Liver (tissue), 9 donors: ENCODE results near the gene MYO3B. TPM values are rescaled to one million over a fixed set of nuclear protein-coding genes. Genes with fewer than 3 reads are reported as not detected.
A peak's percentile ranks its signal among the peaks of the same experiment; 100 is the strongest.

ENCODE experiments used
- DNase-seq: peaks from one replicate; pipeline ENCODE4 v3.0.0-alpha.2; 2017; ENCODE audit warnings: low spot score
- H3K27ac ChIP-seq, 2 donors: one replicate each; pipeline ENCODE4 v1.7.0; 2013; ENCODE audit warnings: inconsistent platforms in 2 of 2, low read length in 2 of 2, control low read depth in 1 of 2, low read depth in 1 of 2, mild to moderate bottlenecking in 1 of 2
- H3K27me3 ChIP-seq, 4 donors: one replicate each; pipeline versions ENCODE4 v1.6.1 to v1.7.0; 2013; ENCODE audit warnings: low read length in 3 of 4, inconsistent platforms in 1 of 4, mild to moderate bottlenecking in 1 of 4, moderate library complexity in 1 of 4; ENCODE audit not compliant: control insufficient read depth in 4 of 4, insufficient read depth in 4 of 4
- H3K36me3 ChIP-seq, 4 donors: one replicate each; pipeline versions ENCODE4 v1.6.1 to v1.7.0; 2013; ENCODE audit warnings: low read length in 3 of 4, mild to moderate bottlenecking in 3 of 4, low read depth in 1 of 4, moderate library complexity in 1 of 4; ENCODE audit not compliant: control insufficient read depth in 4 of 4, insufficient read depth in 3 of 4
- H3K4me1 ChIP-seq, 4 donors: one replicate each; pipeline versions ENCODE4 v1.6.1 to v1.7.0; 2013; ENCODE audit warnings: low read length in 3 of 4, mild to moderate bottlenecking in 3 of 4, moderate library complexity in 1 of 4; ENCODE audit not compliant: control insufficient read depth in 4 of 4, insufficient read depth in 4 of 4
- H3K4me3 ChIP-seq, 3 donors: one replicate each; pipeline versions ENCODE4 v1.6.1 to v1.7.0; 2013; ENCODE audit warnings: low read length in 3 of 3, control low read depth in 1 of 3, low read depth in 1 of 3, mild to moderate bottlenecking in 1 of 3
- H3K9ac ChIP-seq, 2 donors: one replicate each; pipeline ENCODE4 v1.7.0; 2013; ENCODE audit warnings: low read length in 2 of 2, mild to moderate bottlenecking in 2 of 2, moderate library complexity in 2 of 2, control low read depth in 1 of 2, low read depth in 1 of 2
- H3K9me3 ChIP-seq, 4 donors: one replicate each; pipeline versions ENCODE4 v1.6.1 to v1.7.0; 2013; ENCODE audit warnings: low read length in 3 of 4; ENCODE audit not compliant: control insufficient read depth in 4 of 4
- CTCF ChIP-seq: fragments of 150-350 bp; IDR thresholded peaks from 2 replicates; pipeline ENCODE4 v1.5.1; 2017; ENCODE audit warnings: improper control_type of control experiment, low read depth, low read length; ENCODE audit not compliant: missing input control
- FOXA2 ChIP-seq: IDR thresholded peaks from 2 replicates; pipeline ENCODE4 v1.6.1; 2016; ENCODE audit warnings: antibody characterized with exemption
- GABPA ChIP-seq, 2 donors: IDR thresholded peaks in 1 of 2; conservative IDR thresholded peaks in 1 of 2; 2 replicates each; pipeline ENCODE4 v1.6.1; 2016; ENCODE audit warnings: antibody characterized with exemption in 2 of 2, mild to moderate bottlenecking in 1 of 2, moderate library complexity in 1 of 2
- HNF4A ChIP-seq, 2 donors: conservative IDR thresholded peaks; 2 replicates each; pipeline ENCODE4 v1.6.1; 2016; ENCODE audit warnings: antibody characterized with exemption in 2 of 2, mild to moderate bottlenecking in 2 of 2
- JUND ChIP-seq, 2 donors: IDR thresholded peaks; 2 replicates each; pipeline ENCODE4 v1.6.1; 2016; ENCODE audit warnings: antibody characterized with exemption in 2 of 2
- MAX ChIP-seq: IDR thresholded peaks from 2 replicates; pipeline ENCODE4 v1.6.1; 2016; ENCODE audit warnings: antibody characterized with exemption
- RAD21 ChIP-seq, 2 donors: IDR thresholded peaks; 2 replicates each; pipeline ENCODE4 v1.6.1; 2016; ENCODE audit warnings: antibody characterized with exemption in 2 of 2, mild to moderate bottlenecking in 2 of 2
- REST ChIP-seq: IDR thresholded peaks from 2 replicates; pipeline ENCODE4 v1.6.1; 2016; ENCODE audit warnings: antibody characterized with exemption, mild to moderate bottlenecking
- RXRA ChIP-seq, 2 donors: IDR thresholded peaks; 2 replicates each; pipeline ENCODE4 v1.6.1; 2017 to 2018; ENCODE audit warnings: antibody characterized with exemption in 2 of 2, mild to moderate bottlenecking in 1 of 2
- SP1 ChIP-seq: IDR thresholded peaks from 2 replicates; pipeline ENCODE4 v1.6.1; 2018; ENCODE audit warnings: antibody characterized with exemption, mild to moderate bottlenecking
- TAF1 ChIP-seq: conservative IDR thresholded peaks from 2 replicates; pipeline ENCODE4 v1.6.1; 2016; ENCODE audit warnings: antibody characterized with exemption, mild to moderate bottlenecking
- ZBTB33 ChIP-seq: IDR thresholded peaks from 2 replicates; pipeline ENCODE4 v1.6.1; 2016; ENCODE audit warnings: antibody characterized with exemption
- WGBS: extraction: QIAGEN DNeasy Blood & Tissue Kit; methylation state at CpG from one replicate; pipeline ENCODE4 v1.1.7; 2013; 5-methylcytosine and 5-hydroxymethylcytosine counted together
- polyA plus RNA-seq, 2 donors: library from polyadenylated mRNA; stranded (reverse) in 1 of 2; unstranded in 1 of 2; fragments of 200-250 nt in 1 of 2; fragments of >200 nt in 1 of 2; fragmentation: Nextera tagmentation in 1 of 2; extraction: Ambion mirVana in 1 of 2; gene quantifications; one replicate each; pipeline versions ENCODE4 v1.2.1 to v1.2.3, GENCODE V29; 2013 to 2015
- total RNA-seq, 2 donors: library from RNA; depleted of rRNA; stranded (reverse); fragments of >200 nt; gene quantifications; one replicate each; pipeline ENCODE4 v1.2.3, GENCODE V29; 2014
- donor health status: healthy.
- donor health status: healthy.
- donor health status: healthy.
- donor health status: healthy.
- donor health status: healthy.

Gene MYO3B
- total and polyA plus RNA-seq, 4 donors = under 0.01 to 0.05 TPM; not detected in 2

- TF ChIP-seq CTCF (no peak), HNF4A (conservative IDR thresholded peaks at IDR 0.05) (no peak), SP1 (no peak), RXRA (IDR thresholded peaks at IDR 0.05) (no peak), TAF1 (no peak), FOXA2 (no peak), JUND (IDR thresholded peaks at IDR 0.05) (no peak)
Measured at GRCh38 chr2:170360546-170361089, 182.7 kb downstream of the MYO3B start (continued).

GRCh38 chr2:170361090-170361936 is 183.4 kb downstream of the MYO3B start:
- TF ChIP-seq RAD21 (IDR thresholded peaks at IDR 0.05) (peak; percentile 63 to 78), ZBTB33 (no peak), SP1 (no peak), GABPA (IDR thresholded peaks at IDR 0.05 in 1 of 2, conservative IDR thresholded peaks at IDR 0.05 in 1 of 2) (no peak), CTCF (peak; percentile 65), TAF1 (no peak), JUND (IDR thresholded peaks at IDR 0.05) (no peak), MAX (no peak)
- no peaks in the 10 kb centered on the region for H3K36me3 ChIP-seq
- peak; percentile 43 for DNase-seq
- no peaks in the 10 kb centered on the region for H3K4me1 ChIP-seq
- 20% methylated on average over 5 of the region's 5 CpGs for WGBS
- H3K4me3 ChIP-seq = no peak overlapping the region
- H3K9me3 ChIP-seq = no peaks in the 10 kb centered on the region
- H3K27me3 ChIP-seq = no peaks in the 10 kb centered on the region
- no peak overlapping the region for H3K27ac ChIP-seq
- no peak overlapping the region for H3K9ac ChIP-seq

- Histone ChIP-seq H3K9me3 (no peaks in the 10 kb centered on the region), H3K27ac (no peak overlapping the region), H3K36me3 (no peaks in the 10 kb centered on the region), H3K27me3 (peaks cover 0 to 4% (median 0%) of the 10 kb centered on the region in 4 donors), H3K4me1 (no peaks in the 10 kb centered on the region), H3K4me3 (no peak overlapping the region), H3K9ac (no peak overlapping the region)
- no peak for DNase-seq
- WGBS = 85% methylated on average over 3 of the region's 3 CpGs
- TF ChIP-seq RAD21 (IDR thresholded peaks at IDR 0.05) (no peak), REST (no peak), MAX (no peak), SP1 (no peak), RXRA (IDR thresholded peaks at IDR 0.05) (no peak), GABPA (IDR thresholded peaks at IDR 0.05 in 1 of 2, conservative IDR thresholded peaks at IDR 0.05 in 1 of 2) (no peak)
Measured at GRCh38 chr2:170362313-170362870, 184.4 kb downstream of the MYO3B start.
